Osteoblast (primary cell): ENCODE results near the gene UCMA. TPM values are rescaled to one million over a fixed set of nuclear protein-coding genes. Genes with fewer than 3 reads are reported as not detected.

Experiments used
- DNase-seq: peaks from one replicate; pipeline ENCODE4 v3.0.0; 2011; ENCODE audit warnings: low spot score, mixed read lengths; ENCODE audit not compliant: insufficient read length; ENCODE audit errors: missing footprints
- H2AFZ ChIP-seq: 2 replicates; pipeline ENCODE4 v1.6.0; 2011; ENCODE audit warnings: mild to moderate bottlenecking, low read length
- H3K27ac ChIP-seq: 2 replicates; pipeline ENCODE4 v1.5.1; 2011; ENCODE audit warnings: mild to moderate bottlenecking, low read depth, low read length, moderate library complexity
- H3K27me3 ChIP-seq: 2 replicates; pipeline ENCODE4 v1.6.0; 2012; ENCODE audit warnings: mild to moderate bottlenecking, control low read depth, inconsistent platforms, low read length, moderate library complexity; ENCODE audit not compliant: insufficient read depth
- H3K36me3 ChIP-seq: 2 replicates; pipeline ENCODE4 v1.5.1; 2011; ENCODE audit warnings: mild to moderate bottlenecking, low read length, control low read depth, moderate library complexity; ENCODE audit not compliant: insufficient read depth
- H3K4me1 ChIP-seq: 2 replicates; pipeline ENCODE4 v1.5.1; 2011; ENCODE audit warnings: mild to moderate bottlenecking, low read length, control low read depth, moderate library complexity; ENCODE audit not compliant: insufficient read depth
- H3K4me2 ChIP-seq: 2 replicates; pipeline ENCODE4 v1.6.0; 2011; ENCODE audit warnings: mild to moderate bottlenecking, low read length; ENCODE audit not compliant: insufficient read depth
- H3K4me3 ChIP-seq: fragments of 200-600 bp; sonication (generic); 3 replicates; pipeline ENCODE4 v1.5.1; 2012; ENCODE audit warnings: mild to moderate bottlenecking, low read length, inconsistent platforms; ENCODE audit not compliant: insufficient read depth
- H3K79me2 ChIP-seq: 2 replicates; pipeline ENCODE4 v1.6.0; 2012; ENCODE audit warnings: mild to moderate bottlenecking, low read length, control low read depth, inconsistent platforms; ENCODE audit not compliant: insufficient read depth
- H3K9me3 ChIP-seq: 2 replicates; pipeline ENCODE4 v1.5.1; 2011; ENCODE audit warnings: low read depth, low read length, control low read depth
- H4K20me1 ChIP-seq: 2 replicates; pipeline ENCODE4 v1.6.0; 2012; ENCODE audit warnings: mild to moderate bottlenecking, low read length, control low read depth; ENCODE audit not compliant: insufficient read depth
- CTCF ChIP-seq: IDR thresholded peaks from 2 replicates; pipeline ENCODE4 v1.5.1; 2011; ENCODE audit warnings: mild to moderate bottlenecking, low read depth, low read length, moderate library complexity; ENCODE audit errors: extremely low read depth
- total RNA-seq: library from RNA; depleted of rRNA; stranded (reverse); fragments of >200 nt; gene quantifications from 2 replicates; pipeline ENCODE4 v1.2.3, GENCODE V29; 2012

Gene UCMA
- total RNA-seq, 1 donor = not detected

- no peaks in the 10 kb centered on the region for H3K79me2 ChIP-seq
- TF ChIP-seq CTCF = no peak
- H3K9me3 ChIP-seq = no peaks in the 10 kb centered on the region
- no peak overlapping the region for H3K27ac ChIP-seq
- no peaks in the 10 kb centered on the region for H4K20me1 ChIP-seq
- no peaks in the 10 kb centered on the region for H3K4me1 ChIP-seq
- H2AFZ ChIP-seq = no peak overlapping the region
- no peak overlapping the region for H3K4me2 ChIP-seq
- no peak for DNase-seq
- no peak overlapping the region for H3K4me3 ChIP-seq
- no peaks in the 10 kb centered on the region for H3K27me3 ChIP-seq
- H3K36me3 ChIP-seq = no peaks in the 10 kb centered on the region
These were observed 8.6 kb downstream of the UCMA start for GRCh38 chr10:13225601-13226000.

GRCh38 chr10:13224210-13224995, 9.8 kb downstream of the UCMA start:
- Histone ChIP-seq H2AFZ (no peak overlapping the region), H3K4me1 (no peaks in the 10 kb centered on the region), H3K79me2 (no peaks in the 10 kb centered on the region), H3K36me3 (no peaks in the 10 kb centered on the region), H3K9me3 (no peaks in the 10 kb centered on the region), H3K27ac (no peak overlapping the region), H3K27me3 (no peaks in the 10 kb centered on the region), H3K4me3 (no peak overlapping the region), H3K4me2 (no peak overlapping the region), H4K20me1 (no peaks in the 10 kb centered on the region)
- DNase-seq = no peak
- TF ChIP-seq CTCF = no peak

- Histone ChIP-seq H3K79me2 (no peaks in the 10 kb centered on the region), H3K27ac (no peak overlapping the region), H3K27me3 (no peaks in the 10 kb centered on the region), H3K4me2 (no peak overlapping the region), H3K4me1 (no peaks in the 10 kb centered on the region), H2AFZ (no peak overlapping the region), H3K4me3 (no peak overlapping the region), H3K9me3 (no peaks in the 10 kb centered on the region), H4K20me1 (no peaks in the 10 kb centered on the region), H3K36me3 (no peaks in the 10 kb centered on the region)
- DNase-seq = no peak
- no peak for TF ChIP-seq CTCF
These were observed 10.9 kb downstream of the UCMA start for GRCh38 chr10:13223241-13223640.

- TF ChIP-seq CTCF = no peak
- H3K27ac ChIP-seq = no peak overlapping the region
- H3K4me1 ChIP-seq = no peaks in the 10 kb centered on the region
- H4K20me1 ChIP-seq = no peaks in the 10 kb centered on the region
- no peaks in the 10 kb centered on the region for H3K27me3 ChIP-seq
- H2AFZ ChIP-seq = no peak overlapping the region
- no peaks in the 10 kb centered on the region for H3K9me3 ChIP-seq
- H3K4me3 ChIP-seq = no peak overlapping the region
- no peak for DNase-seq
- no peaks in the 10 kb centered on the region for H3K79me2 ChIP-seq
- no peak overlapping the region for H3K4me2 ChIP-seq
- H3K36me3 ChIP-seq = no peaks in the 10 kb centered on the region
These were observed 11.6 kb downstream of the UCMA start for GRCh38 chr10:13222566-13222965.
